Measurements from ENCODE around the gene SEMA5A.

Gene SEMA5A

DNA sequence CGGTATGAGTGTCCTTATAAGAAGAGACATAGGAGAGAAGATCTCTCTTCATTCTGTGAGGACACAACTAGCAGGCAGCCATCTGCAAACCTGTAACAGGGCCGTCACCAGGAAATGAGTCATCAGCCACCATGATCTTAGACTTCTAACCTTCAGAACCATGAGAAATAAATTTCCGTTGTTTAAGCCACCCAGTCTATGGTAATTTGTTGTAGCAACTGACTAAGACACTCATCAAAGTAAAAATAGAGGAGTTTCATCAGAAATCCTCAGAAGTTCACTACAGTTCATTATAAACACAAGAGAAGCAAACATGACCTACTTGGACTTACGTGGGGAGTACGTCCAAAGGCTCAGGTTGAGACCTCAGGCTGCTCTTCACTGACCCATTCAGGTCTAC is 357.7 kb downstream of the SEMA5A start:
- no peaks in the 10 kb centered on the region for H3K27me3 ChIP-seq (ENCODE audit: insufficient read depth, poor library complexity, severe bottlenecking)
- H3K4me3 ChIP-seq (replicated peaks; ENCODE audit: insufficient read depth, low read length) = no peak overlapping the region
- no peak overlapping the region for H3K27ac ChIP-seq (replicated peaks)
- no peak for DNase-seq (ENCODE audit: low read depth in 1 of 2, low spot score in 1 of 2)
- TF ChIP-seq REST (IDR thresholded peaks at IDR 0.05; ENCODE audit: insufficient replicate concordance, low read depth) (no peak), SPI1 (IDR thresholded peaks at IDR 0.05; ENCODE audit: borderline replicate concordance, low read depth) (no peak), GABPA (IDR thresholded peaks at IDR 0.05; ENCODE audit: low read depth) (no peak), POLR2AphosphoS5 (IDR thresholded peaks at IDR 0.05; ENCODE audit: low read depth) (no peak)
- TF ChIP-seq, protein P1, sequence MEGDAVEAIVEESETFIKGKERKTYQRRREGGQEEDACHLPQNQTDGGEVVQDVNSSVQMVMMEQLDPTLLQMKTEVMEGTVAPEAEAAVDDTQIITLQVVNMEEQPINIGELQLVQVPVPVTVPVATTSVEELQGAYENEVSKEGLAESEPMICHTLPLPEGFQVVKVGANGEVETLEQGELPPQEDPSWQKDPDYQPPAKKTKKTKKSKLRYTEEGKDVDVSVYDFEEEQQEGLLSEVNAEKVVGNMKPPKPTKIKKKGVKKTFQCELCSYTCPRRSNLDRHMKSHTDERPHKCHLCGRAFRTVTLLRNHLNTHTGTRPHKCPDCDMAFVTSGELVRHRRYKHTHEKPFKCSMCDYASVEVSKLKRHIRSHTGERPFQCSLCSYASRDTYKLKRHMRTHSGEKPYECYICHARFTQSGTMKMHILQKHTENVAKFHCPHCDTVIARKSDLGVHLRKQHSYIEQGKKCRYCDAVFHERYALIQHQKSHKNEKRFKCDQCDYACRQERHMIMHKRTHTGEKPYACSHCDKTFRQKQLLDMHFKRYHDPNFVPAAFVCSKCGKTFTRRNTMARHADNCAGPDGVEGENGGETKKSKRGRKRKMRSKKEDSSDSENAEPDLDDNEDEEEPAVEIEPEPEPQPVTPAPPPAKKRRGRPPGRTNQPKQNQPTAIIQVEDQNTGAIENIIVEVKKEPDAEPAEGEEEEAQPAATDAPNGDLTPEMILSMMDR (IDR thresholded peaks at IDR 0.05; ENCODE audit: insufficient read depth, low read length) = no peak

DNA sequence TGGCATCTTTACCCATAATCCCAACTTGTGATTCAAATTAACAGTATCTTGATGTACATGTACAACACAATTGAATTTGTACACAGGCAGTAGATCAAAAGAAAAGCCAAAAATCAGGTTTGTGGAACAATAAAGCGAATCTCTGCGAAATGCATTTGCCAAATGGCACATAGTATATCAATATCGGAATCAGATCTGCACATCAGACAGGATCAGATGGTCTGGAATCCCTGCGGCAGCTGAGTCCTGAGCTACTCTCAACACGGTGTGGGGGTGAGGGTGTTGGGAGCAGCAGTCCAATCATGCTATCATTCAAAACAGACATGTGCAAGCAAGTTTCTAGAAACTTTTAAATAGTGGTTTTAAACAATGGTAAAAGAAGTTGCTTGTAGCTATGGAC is 358.3 kb downstream of the SEMA5A start:
- Histone ChIP-seq H3K4me3 (replicated peaks; ENCODE audit: insufficient read depth, low read length) (no peak overlapping the region), H3K27ac (replicated peaks) (no peak overlapping the region), H3K27me3 (ENCODE audit: insufficient read depth, poor library complexity, severe bottlenecking) (no peaks in the 10 kb centered on the region)
- TF ChIP-seq GABPA (IDR thresholded peaks at IDR 0.05; ENCODE audit: low read depth) = no peak
- no peak for TF ChIP-seq POLR2AphosphoS5 (IDR thresholded peaks at IDR 0.05; ENCODE audit: low read depth)
- no peak for TF ChIP-seq SPI1 (IDR thresholded peaks at IDR 0.05; ENCODE audit: borderline replicate concordance, low read depth)
- no peak for DNase-seq (ENCODE audit: low read depth in 1 of 2, low spot score in 1 of 2)

- TF ChIP-seq POLR2AphosphoS5 (IDR thresholded peaks at IDR 0.05; ENCODE audit: low read depth) = no peak
- no peak for TF ChIP-seq REST (IDR thresholded peaks at IDR 0.05; ENCODE audit: insufficient replicate concordance, low read depth)
- no peak for TF ChIP-seq GABPA (IDR thresholded peaks at IDR 0.05; ENCODE audit: low read depth)
- TF ChIP-seq, protein P1 (IDR thresholded peaks at IDR 0.05; ENCODE audit: insufficient read depth, low read length) = no peak
- no peak for TF ChIP-seq SPI1 (IDR thresholded peaks at IDR 0.05; ENCODE audit: borderline replicate concordance, low read depth)
- Histone ChIP-seq H3K27ac (replicated peaks) (no peak overlapping the region), H3K4me3 (replicated peaks; ENCODE audit: insufficient read depth, low read length) (no peak overlapping the region), H3K27me3 (ENCODE audit: insufficient read depth, poor library complexity, severe bottlenecking) (no peaks in the 10 kb centered on the region)
- no peak for DNase-seq (ENCODE audit: low read depth in 1 of 2, low spot score in 1 of 2)
Observed at GRCh38 chr5:9186069-9186468, 359.8 kb downstream of the SEMA5A start.

- DNase-seq (ENCODE audit: low read depth in 1 of 2, low spot score in 1 of 2) = no peak
- H3K27me3 ChIP-seq (ENCODE audit: insufficient read depth, poor library complexity, severe bottlenecking) = no peaks in the 10 kb centered on the region
- TF ChIP-seq REST (IDR thresholded peaks at IDR 0.05; ENCODE audit: insufficient replicate concordance, low read depth) (no peak), POLR2AphosphoS5 (IDR thresholded peaks at IDR 0.05; ENCODE audit: low read depth) (no peak), SPI1 (IDR thresholded peaks at IDR 0.05; ENCODE audit: borderline replicate concordance, low read depth) (no peak), GABPA (IDR thresholded peaks at IDR 0.05; ENCODE audit: low read depth) (no peak)
- TF ChIP-seq, protein P1 (IDR thresholded peaks at IDR 0.05; ENCODE audit: insufficient read depth, low read length) = no peak
Observed at GRCh38 chr5:9183992-9184391, 361.9 kb downstream of the SEMA5A start.

More at GRCh38 chr5:9183992-9184391, 361.9 kb downstream of the SEMA5A start:
- no peak overlapping the region for H3K4me3 ChIP-seq (replicated peaks; ENCODE audit: insufficient read depth, low read length)
- no peak overlapping the region for H3K27ac ChIP-seq (replicated peaks)
